HG02588 (cell line): ENCODE measurements around the gene ARMC2.

Experiments used
- ATAC-seq: cut with Tn5 transposase; IDR thresholded peaks from one replicate; pipeline ENCODE4 v1.9.1; 2021; ENCODE audit warnings: mild to moderate bottlenecking, moderate library complexity; ENCODE audit not compliant: unreplicated experiment

The ARMC2 gene

GRCh38 chr6:108982154-108983113 lies 134.2 kb downstream of the ARMC2 start:
- ATAC-seq: no peak

- ATAC-seq: no peak
Measured at GRCh38 chr6:108983151-108983550, 134.9 kb downstream of the ARMC2 start.

GRCh38 chr6:108985301-108985700 lies 137.1 kb downstream of the ARMC2 start:
- no peak for ATAC-seq

GRCh38 chr6:108987156-108987555 lies 138.9 kb downstream of the ARMC2 start:
- no peak for ATAC-seq

GRCh38 chr6:108988296-108988695 lies 140.1 kb downstream of the ARMC2 start:
- no peak for ATAC-seq

GRCh38 chr6:108988765-108989164 lies 140.5 kb downstream of the ARMC2 start:
- ATAC-seq: no peak

- no peak for ATAC-seq
Measured at GRCh38 chr6:108989700-108990099, 141.5 kb downstream of the ARMC2 start.

- ATAC-seq: no peak
Measured at GRCh38 chr6:108993876-108994275, 145.7 kb downstream of the ARMC2 start.

- ATAC-seq: no peak
Measured at GRCh38 chr6:108995296-108995695, 147.1 kb downstream of the ARMC2 start.

GRCh38 chr6:108996208-108996607 lies 148.0 kb downstream of the ARMC2 start:
- no peak for ATAC-seq

GRCh38 chr6:108998485-108998884 lies 150.3 kb downstream of the ARMC2 start:
- ATAC-seq: no peak

- ATAC-seq: no peak
Measured at GRCh38 chr6:108999428-108999827, 151.2 kb downstream of the ARMC2 start.

GRCh38 chr6:109000289-109000688 lies 152.1 kb downstream of the ARMC2 start:
- no peak for ATAC-seq

- ATAC-seq: no peak
Measured at GRCh38 chr6:109001291-109001894, 153.2 kb downstream of the ARMC2 start.

- no peak for ATAC-seq
Measured at GRCh38 chr6:109002051-109002697, 154.0 kb downstream of the ARMC2 start.

GRCh38 chr6:109002882-109003281 lies 154.7 kb downstream of the ARMC2 start:
- no peak for ATAC-seq

GRCh38 chr6:109006818-109007217 lies 158.6 kb downstream of the ARMC2 start:
- ATAC-seq: no peak

GRCh38 chr6:109007521-109007920 lies 159.3 kb downstream of the ARMC2 start:
- no peak for ATAC-seq

- ATAC-seq: no peak
Measured at GRCh38 chr6:109008054-109008453, 159.8 kb downstream of the ARMC2 start.

GRCh38 chr6:109008537-109009235 lies 160.5 kb downstream of the ARMC2 start:
- ATAC-seq: peak; percentile 29
